ENCODE measurements around the gene CUL9. TPM values are rescaled to one million over a fixed set of nuclear protein-coding genes. Genes with fewer than 3 reads are reported as not detected.

The CUL9 gene
- total and polyA plus RNA-seq, 2 experiments from 2014 or later = 2.6 to 11.3 TPM

GRCh38 chr6:43271103-43271815 is 89.3 kb downstream of the CUL9 start:
- H3K27me3 ChIP-seq (ENCODE audit: insufficient read depth) = peaks cover 81% of the 10 kb centered on the region
- no peak overlapping the region for H3K27ac ChIP-seq (ENCODE audit: low read depth)
- no peak for ATAC-seq
- peaks cover 62% of the 10 kb centered on the region for H3K27me3 Mint-ChIP-seq (ENCODE audit: insufficient read depth, low read depth, poor library complexity)
- H3K4me2 ChIP-seq = no peak overlapping the region
- no peak for TF ChIP-seq NANOG (IDR thresholded peaks at IDR 0.05; ENCODE audit: borderline replicate concordance)
- TF ChIP-seq ETS1 (IDR thresholded peaks at IDR 0.05) = no peak
- no peak for TF ChIP-seq CREB1 (CRISPR knock-in tag; IDR thresholded peaks at IDR 0.05; ENCODE audit: low read depth)
- TF ChIP-seq ZNF331 (CRISPR knock-in tag; IDR thresholded peaks at IDR 0.05; ENCODE audit: low read depth) = no peak
- no peak for TF ChIP-seq CTCF (conservative IDR thresholded peaks at IDR 0.05; ENCODE audit: low read depth in 2 of 2)
- TF ChIP-seq REST (IDR thresholded peaks at IDR 0.05; ENCODE audit: unreplicated experiment) = no peak
- no peak for TF ChIP-seq ZNF114 (CRISPR knock-in tag; IDR thresholded peaks at IDR 0.05)
- no peak for TF ChIP-seq EZH2 (IDR thresholded peaks at IDR 0.05; ENCODE audit: low read depth, unreplicated experiment)
- no peak for TF ChIP-seq ZNF462 (CRISPR knock-in tag; IDR thresholded peaks at IDR 0.05)
- no peak for TF ChIP-seq JUNB (IDR thresholded peaks at IDR 0.05; ENCODE audit: unreplicated experiment)
- no peaks in the 10 kb centered on the region for H3K36me3 ChIP-seq (ENCODE audit: insufficient read depth)
- H3K4me1 Mint-ChIP-seq = peaks cover 43% of the 10 kb centered on the region
- no peak for DNase-seq (ENCODE audit: low spot score)
- no peaks in the 10 kb centered on the region for H3K9me2 ChIP-seq (ENCODE audit: insufficient read depth)
- no peaks in the 10 kb centered on the region for H3K36me3 Mint-ChIP-seq (ENCODE audit: low read depth)
- no peaks in the 10 kb centered on the region for H3K9me3 Mint-ChIP-seq
- no peaks in the 10 kb centered on the region for H3F3A ChIP-seq (replicated peaks; ENCODE audit: low read depth)
- peaks cover 17% of the 10 kb centered on the region for H3K4me1 ChIP-seq (ENCODE audit: insufficient read depth)
- no peak overlapping the region for H3K4me3 Mint-ChIP-seq
- H3K4me3 ChIP-seq = no peak overlapping the region
- H3K79me2 ChIP-seq (replicated peaks; ENCODE audit: insufficient read depth) = no peaks in the 10 kb centered on the region
- no peak overlapping the region for H3K27ac Mint-ChIP-seq
- no peaks in the 10 kb centered on the region for H4K20me1 ChIP-seq (replicated peaks; ENCODE audit: insufficient read depth)
- no peak overlapping the region for H2AFZ ChIP-seq
